ENCODE results near the gene SOX6. TPM values are rescaled to one million over a fixed set of nuclear protein-coding genes. Genes with fewer than 3 reads are reported as not detected.

SOX6 gene
- total RNA-seq, 6 donors from 2014 or later: 2.9 to 21.0 (median 4.9) TPM

DNA sequence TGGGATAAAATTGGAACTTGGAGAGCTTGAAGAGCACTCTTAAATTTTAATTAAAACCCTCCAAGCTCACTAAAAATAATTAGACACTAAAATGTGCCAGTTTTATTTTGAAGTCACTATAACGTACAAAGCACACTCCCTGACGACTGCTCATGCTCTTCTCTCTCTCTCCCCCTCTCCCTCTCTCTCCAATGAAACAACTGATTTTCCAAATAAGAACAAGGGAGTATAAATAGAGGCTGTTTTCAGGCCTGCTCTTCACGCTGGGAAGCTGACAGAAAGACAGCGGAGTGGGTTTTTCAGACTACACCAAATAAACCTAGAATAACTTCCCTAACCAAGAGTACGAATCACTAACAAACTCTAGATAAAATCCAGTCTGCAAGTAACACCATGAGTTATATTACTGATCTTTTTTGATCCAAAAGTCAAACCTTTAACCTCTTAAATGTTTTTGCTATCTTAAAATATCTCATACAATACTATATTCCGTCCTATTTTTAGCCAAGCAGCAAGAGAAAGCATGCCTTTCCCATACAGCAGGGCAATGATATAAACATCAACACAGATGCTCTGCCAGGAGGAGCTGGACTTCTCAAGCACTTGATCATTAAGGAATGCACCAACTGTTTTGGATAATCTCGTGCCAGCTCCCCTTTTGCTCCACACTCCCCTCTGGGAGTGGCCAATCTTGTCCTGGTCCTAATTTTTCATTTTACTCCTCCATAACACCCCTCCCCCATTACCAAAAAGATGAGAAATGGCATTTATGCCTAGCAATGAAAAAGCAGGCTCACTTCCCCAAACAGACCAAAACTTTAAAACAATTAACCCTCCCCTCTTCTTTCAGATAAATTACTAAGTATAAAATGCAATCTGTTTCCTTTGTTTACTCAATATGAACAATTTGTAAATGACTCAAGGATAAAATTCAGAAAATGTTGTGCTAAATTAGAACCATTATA is 116.9 kb downstream of the SOX6 start:
- Histone ChIP-seq H3K36me3 (no peaks in the 10 kb centered on the region), H3K9me3 (no peaks in the 10 kb centered on the region), H3K27me3 (no peaks in the 10 kb centered on the region), H3K4me3 (no peak overlapping the region), H3K27ac (no peak overlapping the region), H3K4me1 (peaks cover 0 to 3% (median 0%) of the 10 kb centered on the region in 4 donors)
- TF ChIP-seq POLR2A (IDR thresholded peaks at IDR 0.05) (no peak), EP300 (IDR thresholded peaks at IDR 0.05) (no peak), POLR2AphosphoS5 (IDR thresholded peaks at IDR 0.05) (no peak)
- TF ChIP-seq, protein P1, sequence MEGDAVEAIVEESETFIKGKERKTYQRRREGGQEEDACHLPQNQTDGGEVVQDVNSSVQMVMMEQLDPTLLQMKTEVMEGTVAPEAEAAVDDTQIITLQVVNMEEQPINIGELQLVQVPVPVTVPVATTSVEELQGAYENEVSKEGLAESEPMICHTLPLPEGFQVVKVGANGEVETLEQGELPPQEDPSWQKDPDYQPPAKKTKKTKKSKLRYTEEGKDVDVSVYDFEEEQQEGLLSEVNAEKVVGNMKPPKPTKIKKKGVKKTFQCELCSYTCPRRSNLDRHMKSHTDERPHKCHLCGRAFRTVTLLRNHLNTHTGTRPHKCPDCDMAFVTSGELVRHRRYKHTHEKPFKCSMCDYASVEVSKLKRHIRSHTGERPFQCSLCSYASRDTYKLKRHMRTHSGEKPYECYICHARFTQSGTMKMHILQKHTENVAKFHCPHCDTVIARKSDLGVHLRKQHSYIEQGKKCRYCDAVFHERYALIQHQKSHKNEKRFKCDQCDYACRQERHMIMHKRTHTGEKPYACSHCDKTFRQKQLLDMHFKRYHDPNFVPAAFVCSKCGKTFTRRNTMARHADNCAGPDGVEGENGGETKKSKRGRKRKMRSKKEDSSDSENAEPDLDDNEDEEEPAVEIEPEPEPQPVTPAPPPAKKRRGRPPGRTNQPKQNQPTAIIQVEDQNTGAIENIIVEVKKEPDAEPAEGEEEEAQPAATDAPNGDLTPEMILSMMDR (IDR thresholded peaks at IDR 0.05): no peak
- WGBS, 2 donors: 54 to 61% methylated on average over 7 of the region's 7 CpGs
- DNase-seq: no peak
- no peak for ATAC-seq (ENCODE audit: low FRiP score in 2 of 2)

DNA sequence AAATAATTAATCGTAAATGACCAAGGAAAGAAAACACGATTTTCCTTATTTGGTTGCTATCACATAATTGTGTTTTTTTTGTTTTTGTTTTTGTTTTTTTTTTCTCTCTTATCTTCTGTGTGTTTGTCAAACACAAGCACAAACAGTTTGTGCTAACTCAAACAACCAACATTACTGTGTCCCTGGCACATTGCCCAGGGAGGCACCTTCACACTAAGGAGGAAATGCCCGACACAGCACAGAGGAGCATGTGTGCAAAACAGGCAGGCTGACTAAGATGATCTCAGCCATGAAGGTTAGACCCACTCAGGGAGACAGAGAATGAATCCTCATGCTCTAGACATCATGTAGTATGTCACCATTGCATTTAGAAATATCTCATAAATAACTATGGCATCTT is 130.1 kb downstream of the SOX6 start:
- Histone ChIP-seq H3K36me3 (no peaks in the 10 kb centered on the region), H3K27ac (no peak overlapping the region), H3K4me3 (no peak overlapping the region), H3K9me3 (no peaks in the 10 kb centered on the region), H3K4me1 (peaks cover 0 to 13% (median 0%) of the 10 kb centered on the region in 4 donors), H3K27me3 (no peaks in the 10 kb centered on the region)
- 32 to 50% methylated on average over 3 of the region's 3 CpGs for WGBS, 2 donors
- TF ChIP-seq, protein P1 (IDR thresholded peaks at IDR 0.05): no peak
- DNase-seq (peak in 1 of 2 donors; percentile 43), ATAC-seq (ENCODE audit: low FRiP score in 2 of 2) (no peak)

DNA sequence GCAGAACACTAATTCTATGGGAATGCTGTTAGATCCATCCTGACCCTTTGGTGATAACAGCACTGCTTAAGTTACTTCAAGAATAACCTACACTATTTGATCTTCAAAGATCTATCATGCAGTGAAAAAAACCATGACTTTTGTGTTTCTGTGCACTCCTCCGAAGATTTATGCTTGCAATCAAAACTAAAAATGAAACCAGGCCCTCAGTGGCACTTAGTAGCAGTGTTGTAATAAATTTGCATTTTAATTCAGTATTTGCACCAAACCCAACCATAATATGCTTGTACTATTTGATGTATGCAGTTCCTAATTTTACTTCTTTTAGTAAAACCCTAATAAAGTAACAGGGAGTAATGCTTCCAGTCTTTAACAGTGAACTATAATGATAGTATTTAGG is 130.7 kb downstream of the SOX6 start:
- H3K36me3 ChIP-seq: no peaks in the 10 kb centered on the region
- ATAC-seq (ENCODE audit: low FRiP score in 2 of 2) (no peak), DNase-seq (no peak)
- no peaks in the 10 kb centered on the region for H3K27me3 ChIP-seq
- WGBS, 2 donors: 74 to 77% methylated on average over 1 of the region's 1 CpG
- no peak overlapping the region for H3K4me3 ChIP-seq
- H3K4me1 ChIP-seq: peaks cover 0 to 13% (median 0%) of the 10 kb centered on the region in 4 donors
- H3K9me3 ChIP-seq: no peaks in the 10 kb centered on the region
- H3K27ac ChIP-seq: no peak overlapping the region
- TF ChIP-seq, protein P1 (IDR thresholded peaks at IDR 0.05): no peak
- TF ChIP-seq POLR2A (IDR thresholded peaks at IDR 0.05) (no peak), EP300 (IDR thresholded peaks at IDR 0.05) (no peak), POLR2AphosphoS5 (IDR thresholded peaks at IDR 0.05) (no peak)

DNA sequence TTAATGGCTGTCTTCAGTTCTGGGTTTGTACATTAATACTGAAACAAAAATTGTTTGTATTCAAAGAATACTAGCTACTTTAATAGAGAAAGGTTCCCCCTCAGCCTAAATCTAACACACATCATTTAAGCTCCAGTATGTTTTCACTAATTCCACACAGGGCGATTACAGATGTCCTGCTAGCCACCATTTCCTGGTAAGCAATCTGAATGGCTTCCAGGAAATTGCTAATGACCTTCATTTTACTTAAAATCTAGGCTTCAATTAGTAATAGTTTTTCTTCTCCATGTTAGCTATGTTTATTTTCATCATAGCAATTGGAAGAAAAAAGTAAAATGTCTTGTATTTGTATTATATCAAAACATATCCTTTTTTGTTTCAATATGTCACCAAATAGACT is 132.8 kb downstream of the SOX6 start:
- no peak for ATAC-seq (ENCODE audit: low FRiP score in 2 of 2)
- TF ChIP-seq POLR2A (IDR thresholded peaks at IDR 0.05): no peak
- TF ChIP-seq EP300 (IDR thresholded peaks at IDR 0.05): no peak
- TF ChIP-seq POLR2AphosphoS5 (IDR thresholded peaks at IDR 0.05): no peak
- TF ChIP-seq, protein P1 (IDR thresholded peaks at IDR 0.05): no peak
- DNase-seq: no peak
- no peaks in the 10 kb centered on the region for H3K27me3 ChIP-seq
- 64 to 79% methylated on average over 1 of the region's 1 CpG for WGBS, 2 donors
- peaks cover 0 to 13% (median 0%) of the 10 kb centered on the region in 4 donors for H3K4me1 ChIP-seq
- no peak overlapping the region for H3K27ac ChIP-seq
- H3K4me3 ChIP-seq: no peak overlapping the region
- no peaks in the 10 kb centered on the region for H3K9me3 ChIP-seq
- H3K36me3 ChIP-seq: no peaks in the 10 kb centered on the region
